Caco-2 (cell line): Measurements from ENCODE around the gene ST6GAL2. TPM values are rescaled to one million over a fixed set of nuclear protein-coding genes. Genes with fewer than 3 reads are reported as not detected.

Experiments
- BruUV-seq: library from RNA; stranded (reverse); fragments of 400-500 nt; replicated peaks from 2 replicates; lab custom pipeline; 2021; lab: Mats Ljungman, UMichigan
- CTCF ChIA-PET: fragments of 300-600 bp; sonication (Branson Sonifier 250); formaldehyde crosslinking; loops from one replicate; lab custom pipeline; 2022; ENCODE audit warnings: antibody characterized with exemption; lab: Charles Lee
- POLR2A ChIA-PET: fragments of 300-600 bp; sonication (Branson Sonifier 250); formaldehyde crosslinking; loops from one replicate; lab custom pipeline; 2022; ENCODE audit warnings: antibody characterized with exemption; lab: Charles Lee
- DNase-seq, 2 experiments: peaks; one replicate each; pipeline versions ENCODE4 v3.0.0 to v3.0.0-alpha.2; 2020 to 2022
- H3K27me3 ChIP-seq: replicated peaks from 2 replicates; pipeline ENCODE4 v1.6.0; 2011; ENCODE audit warnings: low read length; ENCODE audit not compliant: control insufficient read depth, insufficient read depth
- H3K36me3 ChIP-seq: 2 replicates; pipeline ENCODE4 v1.5.1; 2011; ENCODE audit warnings: low read length; ENCODE audit not compliant: control insufficient read depth, insufficient read depth
- H3K4me1 ChIP-seq: fragments of 250-450 bp; sonication (Bioruptor Pico); 2 replicates; pipeline ENCODE4 v1.5.1; 2020; ENCODE audit warnings: mild to moderate bottlenecking
- H3K4me3 ChIP-seq: 2 replicates; pipeline ENCODE4 v1.5.1; 2011; ENCODE audit warnings: low read depth, mild to moderate bottlenecking, control low read depth, low read length
- H3K9me3 ChIP-seq: fragments of 250-450 bp; sonication (Bioruptor Pico); 2 replicates; pipeline ENCODE4 v1.5.1; 2020; ENCODE audit warnings: mild to moderate bottlenecking, moderate library complexity
- H3K27ac Mint-ChIP-seq: one replicate; pipeline ENCODE4 v1.8.0; 2022; ENCODE audit warnings: mixed read lengths; ENCODE audit not compliant: unreplicated experiment
- H3K27me3 Mint-ChIP-seq: one replicate; pipeline ENCODE4 v1.8.0; 2022; ENCODE audit warnings: mixed read lengths; ENCODE audit not compliant: insufficient read depth, unreplicated experiment
- H3K36me3 Mint-ChIP-seq: one replicate; pipeline ENCODE4 v1.8.0; 2022; ENCODE audit warnings: mild to moderate bottlenecking, mixed read lengths; ENCODE audit not compliant: insufficient read depth, unreplicated experiment
- H3K4me1 Mint-ChIP-seq: one replicate; pipeline ENCODE4 v1.8.0; 2022; ENCODE audit warnings: low read depth, mixed read lengths; ENCODE audit not compliant: unreplicated experiment
- H3K4me3 Mint-ChIP-seq: one replicate; pipeline ENCODE4 v1.8.0; 2022; ENCODE audit warnings: mild to moderate bottlenecking, moderate library complexity, mixed read lengths; ENCODE audit not compliant: unreplicated experiment
- H3K9me3 Mint-ChIP-seq: one replicate; pipeline ENCODE4 v1.8.0; 2022; ENCODE audit warnings: mixed read lengths; ENCODE audit not compliant: unreplicated experiment
- intact Hi-C: fragments of 100-400 bp; cut with micrococcal nuclease; formaldehyde crosslinking; loops from one replicate; pipeline ENCODE4 v1.10.0; 2022; ENCODE audit not compliant: unreplicated experiment
- total RNA-seq: library from RNA; stranded (reverse); gene quantifications from 2 replicates; pipeline ENCODE4 v1.2.3, GENCODE V29; 2022
- TF ChIP-seq, protein P1 (sequence below), 2 experiments: fragments of 200-600 bp in 1 of 2; IDR thresholded peaks; 1 replicate in 1 of 2; 2 replicates in 1 of 2; pipeline versions ENCODE4 v1.5.1 to v1.8.0; 2011 to 2022; ENCODE audit warnings: antibody characterized with exemption in 1 of 2, control low read depth in 1 of 2, inconsistent platforms in 1 of 2, low read depth in 1 of 2, low read length in 1 of 2, mild to moderate bottlenecking in 1 of 2, moderate library complexity in 1 of 2; ENCODE audit not compliant: insufficient read depth in 1 of 2, severe bottlenecking in 1 of 2, unreplicated experiment in 1 of 2

The ST6GAL2 gene
- total RNA-seq, 1 experiment from 2014 or later = not detected

- no peaks in the 10 kb centered on the region for H3K4me1 ChIP-seq
- BruUV-seq = no TSS peak
- no peaks in the 10 kb centered on the region for H3K9me3 ChIP-seq
- POLR2A ChIA-PET = no interaction called here
- intact Hi-C loops = no loop called here
- no peak overlapping the region for H3K27ac Mint-ChIP-seq
- H3K36me3 ChIP-seq = no peaks in the 10 kb centered on the region
- H3K4me3 Mint-ChIP-seq = no peak overlapping the region
- CTCF ChIA-PET = no interaction called here
- H3K27me3 Mint-ChIP-seq = peaks cover 2% of the 10 kb centered on the region
- H3K27me3 ChIP-seq = no peaks in the 10 kb centered on the region
- no peak for DNase-seq
- TF ChIP-seq, protein P1, sequence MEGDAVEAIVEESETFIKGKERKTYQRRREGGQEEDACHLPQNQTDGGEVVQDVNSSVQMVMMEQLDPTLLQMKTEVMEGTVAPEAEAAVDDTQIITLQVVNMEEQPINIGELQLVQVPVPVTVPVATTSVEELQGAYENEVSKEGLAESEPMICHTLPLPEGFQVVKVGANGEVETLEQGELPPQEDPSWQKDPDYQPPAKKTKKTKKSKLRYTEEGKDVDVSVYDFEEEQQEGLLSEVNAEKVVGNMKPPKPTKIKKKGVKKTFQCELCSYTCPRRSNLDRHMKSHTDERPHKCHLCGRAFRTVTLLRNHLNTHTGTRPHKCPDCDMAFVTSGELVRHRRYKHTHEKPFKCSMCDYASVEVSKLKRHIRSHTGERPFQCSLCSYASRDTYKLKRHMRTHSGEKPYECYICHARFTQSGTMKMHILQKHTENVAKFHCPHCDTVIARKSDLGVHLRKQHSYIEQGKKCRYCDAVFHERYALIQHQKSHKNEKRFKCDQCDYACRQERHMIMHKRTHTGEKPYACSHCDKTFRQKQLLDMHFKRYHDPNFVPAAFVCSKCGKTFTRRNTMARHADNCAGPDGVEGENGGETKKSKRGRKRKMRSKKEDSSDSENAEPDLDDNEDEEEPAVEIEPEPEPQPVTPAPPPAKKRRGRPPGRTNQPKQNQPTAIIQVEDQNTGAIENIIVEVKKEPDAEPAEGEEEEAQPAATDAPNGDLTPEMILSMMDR (IDR thresholded peaks at IDR 0.05; ENCODE audit: insufficient read depth in 1 of 2, low read depth in 1 of 2, low read length in 1 of 2, severe bottlenecking in 1 of 2, unreplicated experiment in 1 of 2) = no peak
- H3K4me1 Mint-ChIP-seq = no peaks in the 10 kb centered on the region
- no peaks in the 10 kb centered on the region for H3K9me3 Mint-ChIP-seq
- no peaks in the 10 kb centered on the region for H3K36me3 Mint-ChIP-seq
- H3K4me3 ChIP-seq = no peak overlapping the region
Measured at GRCh38 chr2:106812383-106812782, 73.6 kb downstream of the ST6GAL2 start.

- Mint-ChIP-seq H3K4me3 (no peak overlapping the region), H3K27me3 (peaks cover 6% of the 10 kb centered on the region), H3K9me3 (no peaks in the 10 kb centered on the region), H3K36me3 (no peaks in the 10 kb centered on the region), H3K4me1 (no peaks in the 10 kb centered on the region), H3K27ac (no peak overlapping the region)
- no peaks in the 10 kb centered on the region for H3K36me3 ChIP-seq
- intact Hi-C loops = no loop called here
- no peaks in the 10 kb centered on the region for H3K27me3 ChIP-seq
- no peaks in the 10 kb centered on the region for H3K9me3 ChIP-seq
- H3K4me3 ChIP-seq = no peak overlapping the region
- POLR2A ChIA-PET = no interaction called here
- no TSS peak for BruUV-seq
- CTCF ChIA-PET = no interaction called here
- TF ChIP-seq, protein P1 (IDR thresholded peaks at IDR 0.05; ENCODE audit: insufficient read depth in 1 of 2, low read depth in 1 of 2, low read length in 1 of 2, severe bottlenecking in 1 of 2, unreplicated experiment in 1 of 2) = no peak
- no peaks in the 10 kb centered on the region for H3K4me1 ChIP-seq
- DNase-seq = no peak
Measured at GRCh38 chr2:106805716-106806115, 80.3 kb downstream of the ST6GAL2 start.

DNA sequence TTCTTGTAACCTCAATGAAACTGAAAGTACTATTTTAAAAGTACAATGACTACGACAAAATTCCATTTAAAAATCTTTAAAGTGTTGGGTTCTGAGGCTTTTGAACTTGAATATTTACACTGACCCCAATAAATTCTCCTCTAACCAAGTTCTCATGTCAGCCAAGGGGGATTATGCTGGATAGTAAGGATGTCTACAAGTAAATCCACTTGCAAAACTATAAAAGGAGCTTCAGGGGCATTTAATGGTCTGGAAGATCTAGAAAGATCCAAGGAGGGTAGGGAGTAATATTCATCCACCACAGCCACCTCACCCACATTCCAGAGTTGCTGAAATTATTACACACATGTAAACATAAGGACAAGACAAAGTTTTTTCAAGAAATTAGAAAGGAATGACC lies 81.8 kb downstream of the ST6GAL2 start:
- no peak overlapping the region for H3K4me3 ChIP-seq
- BruUV-seq = no TSS peak
- no peak for DNase-seq
- no peaks in the 10 kb centered on the region for H3K4me1 ChIP-seq
- H3K4me3 Mint-ChIP-seq = no peak overlapping the region
- CTCF ChIA-PET = no interaction called here
- no peak overlapping the region for H3K27ac Mint-ChIP-seq
- no peaks in the 10 kb centered on the region for H3K9me3 ChIP-seq
- peaks cover 9% of the 10 kb centered on the region for H3K27me3 Mint-ChIP-seq
- TF ChIP-seq, protein P1 (IDR thresholded peaks at IDR 0.05; ENCODE audit: insufficient read depth in 1 of 2, low read depth in 1 of 2, low read length in 1 of 2, severe bottlenecking in 1 of 2, unreplicated experiment in 1 of 2) = no peak
- intact Hi-C loops = no loop called here
- POLR2A ChIA-PET = interaction anchor here (0.7 kb wide), 1 partner anchor 347 kb away, joined by 6 read pairs; no protein-coding TSS in a partner anchor
- no peaks in the 10 kb centered on the region for H3K9me3 Mint-ChIP-seq
- no peaks in the 10 kb centered on the region for H3K27me3 ChIP-seq
- no peaks in the 10 kb centered on the region for H3K36me3 Mint-ChIP-seq
- H3K4me1 Mint-ChIP-seq = no peaks in the 10 kb centered on the region
- no peaks in the 10 kb centered on the region for H3K36me3 ChIP-seq
